Measurements from ENCODE around the gene OSBPL6. TPM values are rescaled to one million over a fixed set of nuclear protein-coding genes. Genes with fewer than 3 reads are reported as not detected.
A peak's percentile ranks its signal among the peaks of the same experiment; 100 is the strongest.

The OSBPL6 gene
- total RNA-seq, 1 experiment from 2014 or later: 0.30 TPM

DNA sequence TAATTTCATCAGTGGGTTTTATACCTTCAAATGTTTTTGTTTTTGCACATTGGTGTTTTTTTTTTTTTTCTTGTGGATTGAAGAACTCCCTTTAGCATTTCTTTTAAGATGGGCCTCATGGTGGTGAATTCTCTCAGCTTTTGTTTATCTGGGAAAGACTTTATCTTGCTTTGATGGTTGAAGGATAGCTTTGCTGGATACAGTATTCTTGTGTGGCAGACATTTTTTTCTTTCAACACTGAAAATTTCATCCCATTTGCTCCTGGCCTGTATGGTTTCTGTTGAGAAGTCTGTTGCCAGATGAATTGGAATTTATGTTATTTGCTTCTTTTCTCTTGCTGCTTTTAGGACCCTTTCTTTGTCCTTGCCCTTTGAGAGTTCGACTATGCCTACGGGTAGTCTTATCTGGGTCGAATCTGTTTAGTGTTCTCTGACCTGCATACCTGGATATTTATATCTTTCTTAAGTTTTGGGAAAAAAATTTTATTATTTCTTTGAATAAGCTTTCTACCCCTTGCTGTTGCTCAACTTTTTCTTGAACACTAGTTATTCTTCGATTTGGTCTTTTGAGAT is 231.0 kb downstream of the OSBPL6 start:
- no peaks in the 10 kb centered on the region for H4K20me1 ChIP-seq (ENCODE audit: insufficient read depth, low read depth, low read length)
- no peak overlapping the region for H3K27ac ChIP-seq (ENCODE audit: low read length)
- H3K9me2 ChIP-seq (replicated peaks; ENCODE audit: insufficient read depth, low read length): no peaks in the 10 kb centered on the region
- H3K9me3 ChIP-seq (ENCODE audit: low read length): no peaks in the 10 kb centered on the region
- H2AFZ ChIP-seq (ENCODE audit: low read length): no peak overlapping the region
- H3K9ac ChIP-seq (ENCODE audit: low read length): no peak overlapping the region
- H3K27me3 ChIP-seq (ENCODE audit: low read length): no peaks in the 10 kb centered on the region
- H3K4me1 ChIP-seq (ENCODE audit: low read length): no peaks in the 10 kb centered on the region; the same call in 1 of the 2 replicates
- no peak for DNase-seq
- no peak overlapping the region for H3K4me2 ChIP-seq (ENCODE audit: low read depth, low read length, poor library complexity, severe bottlenecking)
- H3K36me3 ChIP-seq (ENCODE audit: insufficient read depth, low read length): peaks cover 5% of the 10 kb centered on the region; the same call in 1 of the 2 replicates
- H3K4me3 ChIP-seq (ENCODE audit: low read length): no peak overlapping the region
- no peaks in the 10 kb centered on the region for H3K79me2 ChIP-seq (ENCODE audit: low read length)

DNA sequence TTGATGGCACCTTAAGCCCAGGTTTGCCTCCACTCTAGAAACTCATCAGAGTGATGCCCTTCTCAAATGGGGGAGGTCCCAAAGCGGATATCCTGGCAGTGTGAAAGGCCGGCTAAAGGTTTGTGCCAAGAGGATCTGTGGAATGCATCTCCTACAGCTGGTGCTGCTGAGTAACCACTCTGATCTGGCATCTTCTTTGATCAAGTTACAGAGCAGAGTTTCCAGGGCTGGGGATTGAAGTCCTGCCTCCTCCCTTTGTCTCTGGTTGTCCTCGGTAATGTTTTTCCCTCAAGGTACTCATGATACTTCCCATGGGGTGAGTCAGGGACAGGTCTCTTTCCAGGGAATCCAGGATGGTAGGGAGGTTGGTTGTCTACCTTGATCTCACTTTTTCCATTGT is 232.1 kb downstream of the OSBPL6 start:
- H2AFZ ChIP-seq (ENCODE audit: low read length): no peak overlapping the region
- H3K27me3 ChIP-seq (ENCODE audit: low read length): no peaks in the 10 kb centered on the region
- no peak overlapping the region for H3K4me3 ChIP-seq (ENCODE audit: low read length)
- no peaks in the 10 kb centered on the region for H3K79me2 ChIP-seq (ENCODE audit: low read length)
- H4K20me1 ChIP-seq (ENCODE audit: insufficient read depth, low read depth, low read length): no peaks in the 10 kb centered on the region
- H3K36me3 ChIP-seq (ENCODE audit: insufficient read depth, low read length): peaks cover 10% of the 10 kb centered on the region; the same call in 1 of the 2 replicates
- H3K9ac ChIP-seq (ENCODE audit: low read length): no peak overlapping the region
- H3K4me1 ChIP-seq (ENCODE audit: low read length): no peaks in the 10 kb centered on the region
- DNase-seq: no peak
- H3K9me2 ChIP-seq (replicated peaks; ENCODE audit: insufficient read depth, low read length): no peaks in the 10 kb centered on the region
- H3K27ac ChIP-seq (ENCODE audit: low read length): no peak overlapping the region
- no peaks in the 10 kb centered on the region for H3K9me3 ChIP-seq (ENCODE audit: low read length)
- H3K4me2 ChIP-seq (ENCODE audit: low read depth, low read length, poor library complexity, severe bottlenecking): no peak overlapping the region

DNA sequence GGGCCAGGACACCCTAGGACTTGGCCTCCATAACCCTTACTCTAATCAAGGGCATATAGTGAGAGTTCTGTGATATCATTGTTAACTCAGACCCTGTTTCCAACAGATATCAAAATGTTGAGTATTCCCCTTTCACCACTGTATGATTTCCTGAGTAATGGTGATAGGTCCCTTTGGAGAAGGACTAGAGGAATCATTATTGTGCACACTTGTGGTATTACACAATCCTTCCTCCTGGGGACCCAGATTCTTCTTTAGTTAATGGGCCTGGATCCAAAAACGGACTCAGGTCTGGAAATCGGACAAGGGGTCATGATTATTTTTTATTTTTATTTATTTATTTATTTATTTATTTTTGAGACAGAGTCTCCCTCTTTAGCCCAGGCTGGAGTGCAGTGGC is 233.1 kb downstream of the OSBPL6 start:
- Histone ChIP-seq H3K4me2 (ENCODE audit: low read depth, low read length, poor library complexity, severe bottlenecking) (no peak overlapping the region), H3K9me3 (ENCODE audit: low read length) (no peaks in the 10 kb centered on the region), H3K9me2 (replicated peaks; ENCODE audit: insufficient read depth, low read length) (no peaks in the 10 kb centered on the region), H4K20me1 (ENCODE audit: insufficient read depth, low read depth, low read length) (no peaks in the 10 kb centered on the region), H3K27me3 (ENCODE audit: low read length) (no peaks in the 10 kb centered on the region), H3K27ac (ENCODE audit: low read length) (no peak overlapping the region), H3K79me2 (ENCODE audit: low read length) (no peaks in the 10 kb centered on the region), H3K9ac (ENCODE audit: low read length) (no peak overlapping the region), H3K36me3 (ENCODE audit: insufficient read depth, low read length) (peaks cover 20% of the 10 kb centered on the region; the same call in 1 of the 2 replicates), H2AFZ (ENCODE audit: low read length) (no peak overlapping the region), H3K4me1 (ENCODE audit: low read length) (no peaks in the 10 kb centered on the region), H3K4me3 (ENCODE audit: low read length) (no peak overlapping the region)
- no peak for DNase-seq

- Histone ChIP-seq H3K27ac (ENCODE audit: low read length) (no peak overlapping the region), H3K4me1 (ENCODE audit: low read length) (no peaks in the 10 kb centered on the region), H3K9me2 (replicated peaks; ENCODE audit: insufficient read depth, low read length) (no peaks in the 10 kb centered on the region), H3K9ac (ENCODE audit: low read length) (no peak overlapping the region), H4K20me1 (ENCODE audit: insufficient read depth, low read depth, low read length) (no peaks in the 10 kb centered on the region), H3K4me2 (ENCODE audit: low read depth, low read length, poor library complexity, severe bottlenecking) (no peak overlapping the region), H3K27me3 (ENCODE audit: low read length) (no peaks in the 10 kb centered on the region), H3K4me3 (ENCODE audit: low read length) (no peak overlapping the region), H2AFZ (ENCODE audit: low read length) (no peak overlapping the region), H3K9me3 (ENCODE audit: low read length) (no peaks in the 10 kb centered on the region), H3K79me2 (ENCODE audit: low read length) (no peaks in the 10 kb centered on the region), H3K36me3 (ENCODE audit: insufficient read depth, low read length) (peaks cover 30% of the 10 kb centered on the region; the same call in 1 of the 2 replicates)
- DNase-seq: no peak
These were observed 234.1 kb downstream of the OSBPL6 start for GRCh38 chr2:178428396-178428806.

DNA sequence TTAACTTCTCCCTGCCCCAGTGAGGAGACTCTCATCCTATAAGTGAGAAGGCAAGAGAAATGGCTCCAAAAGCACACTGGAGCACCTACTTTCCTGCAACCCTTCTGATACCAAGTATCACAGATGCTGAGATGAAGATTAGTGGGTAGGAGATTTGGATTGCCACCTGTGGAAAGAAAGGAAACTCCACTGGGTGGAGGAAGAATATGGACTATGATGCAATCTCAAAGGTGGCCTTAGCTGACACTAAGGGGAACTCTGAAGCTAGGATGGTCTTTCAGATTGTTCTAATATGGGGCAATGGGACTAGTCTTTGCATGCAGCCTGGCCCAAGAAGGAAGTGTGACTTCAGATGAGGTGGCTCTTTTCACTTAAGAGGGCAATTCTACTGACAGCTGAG is 235.0 kb downstream of the OSBPL6 start:
- Histone ChIP-seq H3K9me3 (ENCODE audit: low read length) (no peaks in the 10 kb centered on the region), H3K4me2 (ENCODE audit: low read depth, low read length, poor library complexity, severe bottlenecking) (no peak overlapping the region), H3K79me2 (ENCODE audit: low read length) (no peaks in the 10 kb centered on the region), H3K9ac (ENCODE audit: low read length) (no peak overlapping the region), H4K20me1 (ENCODE audit: insufficient read depth, low read depth, low read length) (no peaks in the 10 kb centered on the region), H3K27ac (ENCODE audit: low read length) (no peak overlapping the region), H3K4me3 (ENCODE audit: low read length) (no peak overlapping the region), H2AFZ (ENCODE audit: low read length) (no peak overlapping the region), H3K4me1 (ENCODE audit: low read length) (no peaks in the 10 kb centered on the region), H3K36me3 (ENCODE audit: insufficient read depth, low read length) (peaks cover 37% of the 10 kb centered on the region), H3K27me3 (ENCODE audit: low read length) (no peaks in the 10 kb centered on the region), H3K9me2 (replicated peaks; ENCODE audit: insufficient read depth, low read length) (no peaks in the 10 kb centered on the region)
- DNase-seq: no peak

GRCh38 chr2:178436662-178437061 is 242.3 kb downstream of the OSBPL6 start:
- no peaks in the 10 kb centered on the region for H3K27me3 ChIP-seq (ENCODE audit: low read length)
- H3K9me3 ChIP-seq (ENCODE audit: low read length): no peaks in the 10 kb centered on the region
- H3K4me2 ChIP-seq (ENCODE audit: low read depth, low read length, poor library complexity, severe bottlenecking): no peak overlapping the region
- no peaks in the 10 kb centered on the region for H3K4me1 ChIP-seq (ENCODE audit: low read length)
- no peak overlapping the region for H3K9ac ChIP-seq (ENCODE audit: low read length)
- H3K36me3 ChIP-seq (ENCODE audit: insufficient read depth, low read length): peaks cover 73% of the 10 kb centered on the region
- H3K4me3 ChIP-seq (ENCODE audit: low read length): no peak overlapping the region
- H3K9me2 ChIP-seq (replicated peaks; ENCODE audit: insufficient read depth, low read length): no peaks in the 10 kb centered on the region
- no peak overlapping the region for H3K27ac ChIP-seq (ENCODE audit: low read length)
- H4K20me1 ChIP-seq (ENCODE audit: insufficient read depth, low read depth, low read length): no peaks in the 10 kb centered on the region
- H3K79me2 ChIP-seq (ENCODE audit: low read length): peaks cover 5% of the 10 kb centered on the region; the same call in 1 of the 2 replicates
- DNase-seq: no peak
- no peak overlapping the region for H2AFZ ChIP-seq (ENCODE audit: low read length)

DNA sequence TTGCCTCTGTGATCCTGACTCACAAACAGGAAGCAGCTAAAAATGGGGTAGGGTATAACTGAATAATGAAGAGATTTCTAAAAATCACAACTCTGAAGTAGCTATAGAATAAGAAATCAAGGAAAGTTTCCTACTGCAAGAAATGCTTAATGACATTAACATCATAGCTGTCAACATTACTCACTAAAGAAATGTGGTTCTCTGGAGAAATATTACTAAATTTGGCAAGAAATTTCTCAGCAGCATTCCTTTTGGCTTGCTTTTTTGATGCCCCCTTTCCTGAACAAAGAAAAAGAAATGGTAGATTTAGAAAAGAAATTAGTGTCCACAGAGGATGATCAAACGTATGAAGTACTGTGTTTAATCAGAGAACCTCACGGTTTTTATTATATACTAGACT is 247.1 kb downstream of the OSBPL6 start:
- DNase-seq: no peak
- H2AFZ ChIP-seq (ENCODE audit: low read length): no peak overlapping the region
- H3K36me3 ChIP-seq (ENCODE audit: insufficient read depth, low read length): peaks cover 71% of the 10 kb centered on the region; the same call in 1 of the 2 replicates
- H3K9me2 ChIP-seq (replicated peaks; ENCODE audit: insufficient read depth, low read length): no peaks in the 10 kb centered on the region
- no peaks in the 10 kb centered on the region for H3K27me3 ChIP-seq (ENCODE audit: low read length)
- H3K4me2 ChIP-seq (ENCODE audit: low read depth, low read length, poor library complexity, severe bottlenecking): no peak overlapping the region
- H3K79me2 ChIP-seq (ENCODE audit: low read length): peaks cover 17% of the 10 kb centered on the region
- H3K9ac ChIP-seq (ENCODE audit: low read length): no peak overlapping the region
- no peak overlapping the region for H3K27ac ChIP-seq (ENCODE audit: low read length)
- no peaks in the 10 kb centered on the region for H3K9me3 ChIP-seq (ENCODE audit: low read length)
- H3K4me1 ChIP-seq (ENCODE audit: low read length): no peaks in the 10 kb centered on the region
- no peak overlapping the region for H3K4me3 ChIP-seq (ENCODE audit: low read length)
- H4K20me1 ChIP-seq (ENCODE audit: insufficient read depth, low read depth, low read length): no peaks in the 10 kb centered on the region

- Histone ChIP-seq H3K36me3 (ENCODE audit: insufficient read depth, low read length) (peaks cover 36% of the 10 kb centered on the region; the same call in 1 of the 2 replicates), H3K27ac (ENCODE audit: low read length) (peak overlapping the region; percentile 84), H3K4me2 (ENCODE audit: low read depth, low read length, poor library complexity, severe bottlenecking) (peak overlapping the region; percentile 83), H3K9me2 (replicated peaks; ENCODE audit: insufficient read depth, low read length) (no peaks in the 10 kb centered on the region), H3K27me3 (ENCODE audit: low read length) (no peaks in the 10 kb centered on the region), H3K9me3 (ENCODE audit: low read length) (no peaks in the 10 kb centered on the region), H3K4me1 (ENCODE audit: low read length) (peaks cover 33% of the 10 kb centered on the region), H3K79me2 (ENCODE audit: low read length) (peaks cover 42% of the 10 kb centered on the region), H3K4me3 (ENCODE audit: low read length) (peak overlapping the region; percentile 76), H2AFZ (ENCODE audit: low read length) (no peak overlapping the region), H4K20me1 (ENCODE audit: insufficient read depth, low read depth, low read length) (no peaks in the 10 kb centered on the region), H3K9ac (ENCODE audit: low read length) (peak overlapping the region; percentile 89)
- DNase-seq: peak; percentile 49
These were observed 254.8 kb downstream of the OSBPL6 start for GRCh38 chr2:178448968-178449661.

Data from Karpas-422 (cell line).